M059J (cell line): ENCODE results near the gene PNPO. TPM values are rescaled to one million over a fixed set of nuclear protein-coding genes. Genes with fewer than 3 reads are reported as not detected.

Experiments
- DNase-seq: peaks from one replicate; pipeline ENCODE4 v3.0.0-alpha.2; 2012; ENCODE audit warnings: low read depth
- total RNA-seq: library from RNA; depleted of rRNA; stranded (reverse); fragments of >200 nt; shearing (Covaris generic); gene quantifications from 2 replicates; pipeline ENCODE4 v1.2.3, GENCODE V29; 2014; rRNA removed

PNPO gene
- total RNA-seq, result 40.1 and 54.2 TPM in 2 replicates

- peak; percentile 99 for DNase-seq
Observed at GRCh38 chr17:47941246-47942095, at the start of gene PNPO. PNPO (plus strand) TSS chr17:47941571; CDS start chr17:47941676, 105 bp downstream.

- no peak for DNase-seq
Observed at GRCh38 chr17:47894498-47895346, 46.6 kb upstream of the PNPO start.

- peak; percentile 32 for DNase-seq
Observed at GRCh38 chr17:47895347-47895855, 46.0 kb upstream of the PNPO start.

GRCh38 chr17:47895856-47896671, 45.3 kb upstream of the PNPO start, which contains the start of gene SP2:
SP2 (plus strand) TSS chr17:47896236; CDS start chr17:47896287, 51 bp downstream.
- DNase-seq, result peak; percentile 99

- DNase-seq, result peak; percentile 18
Observed at GRCh38 chr17:47896672-47897490, 44.5 kb upstream of the PNPO start.

GRCh38 chr17:47897561-47897960, 43.8 kb upstream of the PNPO start:
- DNase-seq, result no peak

- DNase-seq, result no peak
Observed at GRCh38 chr17:47898241-47898640, 43.1 kb upstream of the PNPO start.

- no peak for DNase-seq
Observed at GRCh38 chr17:47899643-47900042, 41.7 kb upstream of the PNPO start.

GRCh38 chr17:47901423-47901822, 39.9 kb upstream of the PNPO start:
- no peak for DNase-seq

GRCh38 chr17:47902039-47902744, 39.2 kb upstream of the PNPO start:
- DNase-seq, result no peak

- peak; percentile 79 for DNase-seq
Observed at GRCh38 chr17:47905221-47905733, 36.1 kb upstream of the PNPO start.

- no peak for DNase-seq
Observed at GRCh38 chr17:47906443-47906842, 34.9 kb upstream of the PNPO start.

GRCh38 chr17:47907932-47908562, 33.3 kb upstream of the PNPO start:
- DNase-seq, result no peak

GRCh38 chr17:47913050-47913449, 28.3 kb upstream of the PNPO start:
- no peak for DNase-seq

GRCh38 chr17:47914306-47914948, 26.9 kb upstream of the PNPO start:
- DNase-seq, result no peak

- no peak for DNase-seq
Observed at GRCh38 chr17:47915776-47916398, 25.5 kb upstream of the PNPO start.

GRCh38 chr17:47916489-47917208, 24.7 kb upstream of the PNPO start:
- no peak for DNase-seq

GRCh38 chr17:47917581-47917980, 23.8 kb upstream of the PNPO start:
- no peak for DNase-seq
